GM20000 (cell line): ENCODE measurements around the gene NGLY1.

Source experiments
- DNase-seq: peaks from one replicate; pipeline ENCODE4 v3.0.0; 2012; ENCODE audit warnings: low spot score
- TF ChIP-seq, protein P1 (sequence below): IDR thresholded peaks from 2 replicates; pipeline ENCODE4 v1.5.1; 2012; ENCODE audit warnings: mild to moderate bottlenecking, control low read depth; ENCODE audit errors: extremely low read depth, missing control alignments

NGLY1 gene

DNA sequence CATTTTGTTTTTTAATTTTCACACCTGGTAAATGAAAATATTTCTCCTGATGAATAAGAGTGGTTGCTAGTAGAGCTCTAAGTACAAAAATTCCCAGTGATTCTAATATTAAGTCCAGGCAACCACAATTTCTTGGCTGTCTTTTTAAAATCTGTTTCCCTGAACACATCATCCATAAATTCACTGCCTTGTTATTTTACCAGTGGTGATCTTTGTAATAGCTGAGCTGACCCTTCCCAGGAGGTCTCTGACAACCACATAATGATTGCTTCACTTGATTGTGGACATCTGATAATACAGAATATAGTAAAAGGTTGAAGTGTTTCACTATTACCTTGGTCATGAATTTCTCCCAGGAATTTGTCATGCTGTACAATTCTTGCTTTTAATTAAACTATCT lies 104.7 kb downstream of the NGLY1 start:
- no peak for DNase-seq
- TF ChIP-seq, protein P1, sequence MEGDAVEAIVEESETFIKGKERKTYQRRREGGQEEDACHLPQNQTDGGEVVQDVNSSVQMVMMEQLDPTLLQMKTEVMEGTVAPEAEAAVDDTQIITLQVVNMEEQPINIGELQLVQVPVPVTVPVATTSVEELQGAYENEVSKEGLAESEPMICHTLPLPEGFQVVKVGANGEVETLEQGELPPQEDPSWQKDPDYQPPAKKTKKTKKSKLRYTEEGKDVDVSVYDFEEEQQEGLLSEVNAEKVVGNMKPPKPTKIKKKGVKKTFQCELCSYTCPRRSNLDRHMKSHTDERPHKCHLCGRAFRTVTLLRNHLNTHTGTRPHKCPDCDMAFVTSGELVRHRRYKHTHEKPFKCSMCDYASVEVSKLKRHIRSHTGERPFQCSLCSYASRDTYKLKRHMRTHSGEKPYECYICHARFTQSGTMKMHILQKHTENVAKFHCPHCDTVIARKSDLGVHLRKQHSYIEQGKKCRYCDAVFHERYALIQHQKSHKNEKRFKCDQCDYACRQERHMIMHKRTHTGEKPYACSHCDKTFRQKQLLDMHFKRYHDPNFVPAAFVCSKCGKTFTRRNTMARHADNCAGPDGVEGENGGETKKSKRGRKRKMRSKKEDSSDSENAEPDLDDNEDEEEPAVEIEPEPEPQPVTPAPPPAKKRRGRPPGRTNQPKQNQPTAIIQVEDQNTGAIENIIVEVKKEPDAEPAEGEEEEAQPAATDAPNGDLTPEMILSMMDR = no peak

DNA sequence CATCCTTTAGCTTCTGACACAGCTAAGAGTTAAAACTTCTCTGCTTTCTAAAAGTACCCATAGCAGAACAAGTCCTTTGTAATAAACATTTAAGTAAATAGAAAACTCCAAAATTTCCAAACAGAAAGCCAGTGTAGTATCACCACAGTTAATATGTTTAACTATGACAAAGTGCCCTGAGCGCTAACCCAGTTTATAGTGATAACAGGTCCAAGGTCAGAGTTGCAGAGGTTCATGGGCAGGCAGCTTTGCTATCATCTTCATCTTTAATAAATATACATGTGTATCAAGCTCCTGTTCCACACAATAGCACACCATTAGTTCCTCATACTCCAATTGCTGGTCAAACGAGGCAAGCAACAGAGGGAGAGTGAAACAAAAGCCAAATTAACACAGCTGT lies 106.1 kb downstream of the NGLY1 start:
- TF ChIP-seq, protein P1 = no peak
- no peak for DNase-seq

DNA sequence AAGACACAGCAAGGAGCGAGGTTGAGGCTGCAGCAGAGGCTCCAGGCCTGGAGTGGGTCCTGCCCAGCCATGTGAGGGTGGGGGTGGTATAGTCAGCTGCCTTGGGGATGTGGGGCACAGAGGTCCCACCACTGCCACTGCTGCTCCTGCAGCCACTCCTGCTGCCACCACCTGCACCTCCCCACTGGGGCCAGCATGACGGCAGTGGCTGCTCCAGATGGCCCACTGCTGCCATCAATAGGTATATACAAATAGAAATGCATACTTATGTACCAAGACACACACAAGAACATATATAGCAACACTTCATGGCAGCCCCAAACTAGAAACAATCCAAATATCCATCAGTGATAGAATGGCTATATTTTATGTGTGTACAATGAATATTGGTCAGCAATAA lies 108.6 kb downstream of the NGLY1 start:
- TF ChIP-seq, protein P1 = no peak
- no peak for DNase-seq

DNA sequence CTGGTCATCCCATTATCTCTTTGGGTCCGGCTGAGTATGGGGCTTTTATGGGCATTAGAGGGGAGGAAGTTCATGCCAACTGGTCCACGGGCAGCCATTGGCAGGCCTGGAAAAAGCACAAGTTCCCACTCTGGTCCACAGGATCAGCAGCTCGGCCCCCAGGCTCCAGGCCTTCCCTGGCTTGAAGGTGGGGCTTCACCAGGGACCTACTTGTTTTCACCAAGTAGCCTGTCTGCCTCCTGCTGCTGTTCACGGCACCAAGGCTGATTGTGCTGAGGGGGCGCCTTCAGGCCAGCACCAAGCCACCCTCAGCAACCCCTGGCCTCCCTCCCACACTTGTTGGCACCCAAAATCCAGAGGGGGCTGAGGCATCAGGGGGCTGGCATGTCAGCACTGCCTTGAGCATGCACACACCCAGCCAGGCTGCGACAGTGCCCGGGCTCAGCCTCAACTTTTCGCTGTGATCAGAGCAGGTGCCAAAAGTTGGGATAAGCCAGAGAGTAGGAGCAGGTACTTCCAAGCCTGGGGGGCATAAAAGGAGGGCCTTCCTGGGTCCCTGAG lies 109.4 kb downstream of the NGLY1 start:
- TF ChIP-seq, protein P1 = no peak
- DNase-seq = no peak
